Keratinocyte (primary cell): ENCODE results near the gene ACACB.

Experiments
- EZH2 ChIP-seq: IDR thresholded peaks from one replicate; pipeline ENCODE4 v1.6.1; 2012; ENCODE audit warnings: inconsistent platforms, mild to moderate bottlenecking, low read length, moderate library complexity
- TF ChIP-seq, protein P1 (sequence below), 3 experiments: IDR thresholded peaks in 1 of 3; conservative IDR thresholded peaks in 1 of 3; optimal IDR thresholded peaks in 1 of 3; 2 replicates in 2 of 3; 3 replicates in 1 of 3; pipeline versions ENCODE3 to v1.5.1; 2011; ENCODE audit warnings: low read length in 3 of 3, mild to moderate bottlenecking in 3 of 3, moderate library complexity in 2 of 3, control low read depth in 1 of 3, inconsistent platforms in 1 of 3; ENCODE audit not compliant: insufficient read depth in 2 of 3; ENCODE audit errors: extremely low read depth in 1 of 3

- no peak for TF ChIP-seq EZH2
- TF ChIP-seq, protein P1, sequence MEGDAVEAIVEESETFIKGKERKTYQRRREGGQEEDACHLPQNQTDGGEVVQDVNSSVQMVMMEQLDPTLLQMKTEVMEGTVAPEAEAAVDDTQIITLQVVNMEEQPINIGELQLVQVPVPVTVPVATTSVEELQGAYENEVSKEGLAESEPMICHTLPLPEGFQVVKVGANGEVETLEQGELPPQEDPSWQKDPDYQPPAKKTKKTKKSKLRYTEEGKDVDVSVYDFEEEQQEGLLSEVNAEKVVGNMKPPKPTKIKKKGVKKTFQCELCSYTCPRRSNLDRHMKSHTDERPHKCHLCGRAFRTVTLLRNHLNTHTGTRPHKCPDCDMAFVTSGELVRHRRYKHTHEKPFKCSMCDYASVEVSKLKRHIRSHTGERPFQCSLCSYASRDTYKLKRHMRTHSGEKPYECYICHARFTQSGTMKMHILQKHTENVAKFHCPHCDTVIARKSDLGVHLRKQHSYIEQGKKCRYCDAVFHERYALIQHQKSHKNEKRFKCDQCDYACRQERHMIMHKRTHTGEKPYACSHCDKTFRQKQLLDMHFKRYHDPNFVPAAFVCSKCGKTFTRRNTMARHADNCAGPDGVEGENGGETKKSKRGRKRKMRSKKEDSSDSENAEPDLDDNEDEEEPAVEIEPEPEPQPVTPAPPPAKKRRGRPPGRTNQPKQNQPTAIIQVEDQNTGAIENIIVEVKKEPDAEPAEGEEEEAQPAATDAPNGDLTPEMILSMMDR (optimal IDR thresholded peaks at IDR 0.05 in 1 of 3, IDR thresholded peaks at IDR 0.05 in 1 of 3, conservative IDR thresholded peaks at IDR 0.05 in 1 of 3; ENCODE audit: extremely low read depth in 1 of 3, insufficient read depth in 2 of 3, low read length in 3 of 3) = no peak
These were observed 129.8 kb downstream of the ACACB start for GRCh38 chr12:109246221-109246620.
